ENCODE data around the gene TEX51.

The TEX51 gene

DNA sequence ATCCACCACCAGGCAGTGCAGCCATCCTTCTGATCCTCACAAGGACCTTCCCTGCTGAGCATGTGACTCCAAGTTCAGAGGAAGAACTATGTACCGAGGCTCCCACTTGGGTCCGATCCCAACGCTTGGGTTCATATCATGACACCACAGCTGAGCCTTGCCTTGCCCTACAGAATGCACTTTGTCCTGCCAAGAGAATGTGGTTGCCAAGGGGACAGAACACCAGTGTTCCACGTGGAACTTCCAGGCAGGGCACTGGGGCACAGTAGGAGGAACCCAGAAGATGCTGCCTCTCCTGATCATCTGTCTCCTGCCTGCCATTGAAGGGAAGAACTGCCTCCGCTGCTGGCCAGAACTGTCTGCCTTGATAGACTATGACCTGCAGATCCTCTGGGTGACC, at the start of gene TEX51:
Gene TEX51, plus strand, starts transcription at position 255 of the 400 bp plus-strand sequence. Its CDS starts 29 bp downstream, at position 284.
- in situ Hi-C loops (cut with MboI; ENCODE audit: low sequenced_read_pairs) = no loop called here

DNA sequence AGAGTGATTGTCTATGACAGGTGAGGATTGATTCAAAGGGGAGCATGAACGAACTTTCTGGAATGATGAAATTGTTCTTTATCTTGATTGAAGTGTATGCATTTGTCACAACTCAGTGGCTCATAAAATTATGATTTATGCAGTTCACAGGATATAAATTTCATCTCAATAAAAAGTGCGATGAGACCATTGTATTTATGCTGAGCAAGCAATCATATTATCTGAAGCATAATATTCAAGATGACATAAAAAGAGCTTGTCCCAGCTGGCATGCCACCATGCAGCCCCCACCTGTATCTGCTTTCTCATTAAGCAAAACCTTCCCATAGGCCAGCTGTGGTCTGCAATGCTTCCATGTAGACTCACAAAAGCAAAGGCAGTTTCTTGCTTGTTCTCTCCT, 49.6 kb upstream of the TEX51 start:
- in situ Hi-C loops (cut with MboI; ENCODE audit: low sequenced_read_pairs) = no loop called here

DNA sequence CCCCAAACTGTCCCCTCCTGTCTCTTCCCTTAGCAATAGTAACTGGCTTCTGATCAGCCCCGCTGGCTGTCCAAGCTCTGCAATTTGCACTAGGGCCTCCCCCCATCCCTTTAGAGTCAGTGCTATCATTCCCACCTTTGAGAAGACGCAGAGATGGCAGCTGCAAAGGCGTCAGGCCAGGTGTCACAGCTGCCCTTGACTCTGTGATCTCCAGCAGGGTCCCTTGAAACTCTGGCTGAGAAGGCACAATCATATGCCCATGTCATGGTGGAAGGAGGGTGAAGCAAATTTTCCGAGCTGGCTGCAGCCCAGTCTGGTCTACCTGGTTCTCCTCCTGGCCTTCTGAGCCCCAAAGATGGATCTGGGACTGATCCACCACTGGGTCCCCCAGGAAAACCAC, 49.2 kb upstream of the TEX51 start:
- in situ Hi-C loops (cut with MboI; ENCODE audit: low sequenced_read_pairs) = no loop called here

DNA sequence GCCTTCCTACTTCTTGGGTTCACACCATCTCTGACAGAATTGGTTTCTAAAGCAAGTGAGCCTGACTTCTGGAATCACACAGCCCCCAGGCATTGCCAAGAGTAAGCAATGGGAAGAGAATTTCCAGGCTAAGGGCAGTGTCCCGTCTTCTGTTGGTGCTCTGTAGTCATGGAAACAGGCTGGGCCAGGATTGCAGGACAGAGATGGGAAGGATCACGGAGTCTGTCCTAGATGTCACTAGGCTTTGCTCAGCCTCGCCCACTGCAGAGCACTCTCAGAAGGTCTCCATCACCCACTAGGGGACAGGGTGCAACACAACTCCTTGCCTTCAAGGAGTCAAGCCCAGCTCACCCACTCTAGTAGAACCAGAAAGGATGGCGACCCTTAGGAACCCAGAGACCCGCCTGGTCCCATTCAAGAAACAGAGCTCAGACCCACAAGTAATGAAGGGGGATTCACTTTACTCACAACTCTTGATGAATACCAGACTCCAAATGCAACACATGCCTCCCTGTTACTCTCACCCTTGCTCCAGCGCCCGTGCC, 48.6 kb upstream of the TEX51 start:
- in situ Hi-C loops (cut with MboI; ENCODE audit: low sequenced_read_pairs) = no loop called here

DNA sequence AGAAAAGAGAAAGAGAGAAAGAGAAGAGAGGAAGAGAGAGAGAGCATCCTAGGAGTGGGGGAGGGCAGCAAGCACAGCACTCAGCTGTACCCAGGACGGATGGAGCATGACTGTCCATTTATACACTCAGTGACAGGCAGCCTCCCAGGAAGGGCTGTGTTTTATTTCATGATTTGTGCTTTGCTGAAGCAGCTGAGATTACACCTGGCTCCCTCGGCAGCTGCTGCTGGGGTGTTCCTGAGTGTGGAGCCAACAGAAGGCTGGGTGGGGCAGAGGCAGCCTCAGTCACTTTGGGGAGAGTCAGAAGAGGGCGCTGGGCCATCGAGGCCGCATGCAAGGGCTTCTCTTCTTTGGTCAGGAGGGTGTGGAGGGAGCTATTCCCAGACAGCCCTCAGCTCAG, 47.8 kb upstream of the TEX51 start:
- in situ Hi-C loops (cut with MboI; ENCODE audit: low sequenced_read_pairs) = no loop called here

DNA sequence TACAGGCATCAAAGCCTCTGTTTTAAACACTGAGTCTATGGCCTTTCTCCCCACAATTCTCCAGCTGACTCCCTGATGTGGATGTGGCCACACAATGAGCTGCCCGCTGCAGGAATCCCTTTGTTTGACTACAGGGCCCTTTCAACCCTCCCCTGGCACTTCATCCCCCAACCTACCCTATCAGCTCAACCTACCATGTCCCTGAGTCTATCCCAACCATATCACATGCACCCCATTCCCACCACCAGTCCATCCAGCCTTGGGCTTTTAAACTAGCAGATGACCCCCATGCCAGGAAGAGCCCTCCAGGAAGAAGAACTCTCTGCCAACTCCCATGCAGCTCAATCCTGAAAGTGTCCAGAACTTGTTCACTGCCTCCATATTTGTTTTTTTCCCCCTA, 46.9 kb upstream of the TEX51 start:
- in situ Hi-C loops (cut with MboI; ENCODE audit: low sequenced_read_pairs) = no loop called here

DNA sequence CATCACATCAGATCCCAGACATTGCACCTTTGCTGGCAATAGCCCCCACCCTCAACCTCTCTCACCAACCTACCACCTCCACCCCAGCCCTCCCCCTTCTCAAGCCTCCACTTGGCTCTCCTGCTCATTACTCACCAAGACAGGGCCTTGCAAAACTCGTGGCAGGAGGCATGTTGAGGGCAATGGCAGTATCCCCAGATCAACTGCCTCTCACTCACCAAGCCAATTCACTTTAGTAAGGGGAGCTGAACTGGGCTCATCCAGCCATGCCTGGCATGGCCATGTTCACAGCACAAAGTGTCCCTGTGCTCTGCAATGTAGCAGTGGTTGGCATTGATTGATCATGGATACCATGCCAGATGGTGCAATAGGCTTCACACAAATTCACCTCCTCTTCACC, 46.3 kb upstream of the TEX51 start:
- in situ Hi-C loops (cut with MboI; ENCODE audit: low sequenced_read_pairs) = no loop called here

DNA sequence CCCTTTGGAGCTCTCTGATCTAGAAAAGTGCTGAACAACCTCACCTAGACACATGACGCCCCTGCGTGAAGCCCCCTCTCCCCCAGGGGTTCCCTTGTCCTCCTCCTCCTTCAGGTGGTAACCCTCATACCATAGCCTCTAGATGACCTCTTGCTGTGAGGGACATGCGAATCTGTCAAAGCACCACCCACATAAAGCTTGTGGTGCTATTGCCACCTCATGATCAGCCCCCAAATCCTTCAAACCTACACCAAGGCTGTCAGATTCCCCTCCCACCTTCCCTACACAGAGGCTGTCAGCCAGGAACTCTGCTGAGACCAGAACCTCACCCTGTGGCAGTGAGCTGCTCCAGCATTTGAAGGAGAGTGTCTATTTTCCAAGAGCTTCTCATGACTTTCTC, 43.1 kb upstream of the TEX51 start:
- in situ Hi-C loops (cut with MboI; ENCODE audit: low sequenced_read_pairs) = no loop called here

DNA sequence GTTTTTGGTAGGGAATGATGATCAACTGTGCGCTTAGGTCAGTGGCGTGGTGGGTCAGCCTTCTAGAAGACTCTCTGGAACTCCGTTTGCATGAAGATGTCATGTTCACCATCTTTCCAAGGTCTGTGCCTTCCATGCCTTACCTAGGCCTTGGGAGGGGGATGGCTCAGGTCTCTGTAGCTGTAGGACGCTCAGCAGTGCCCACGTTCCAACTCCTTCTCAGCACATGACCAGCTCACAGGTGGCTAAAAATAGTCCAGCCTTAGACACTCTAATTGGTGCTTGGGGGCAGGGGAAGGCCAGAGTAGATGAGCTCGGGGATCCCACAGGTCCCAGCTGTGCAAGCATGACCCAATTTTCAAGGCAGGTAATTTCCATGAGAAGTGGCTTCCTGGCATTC, 42.3 kb upstream of the TEX51 start:
- in situ Hi-C loops (cut with MboI; ENCODE audit: low sequenced_read_pairs) = no loop called here

DNA sequence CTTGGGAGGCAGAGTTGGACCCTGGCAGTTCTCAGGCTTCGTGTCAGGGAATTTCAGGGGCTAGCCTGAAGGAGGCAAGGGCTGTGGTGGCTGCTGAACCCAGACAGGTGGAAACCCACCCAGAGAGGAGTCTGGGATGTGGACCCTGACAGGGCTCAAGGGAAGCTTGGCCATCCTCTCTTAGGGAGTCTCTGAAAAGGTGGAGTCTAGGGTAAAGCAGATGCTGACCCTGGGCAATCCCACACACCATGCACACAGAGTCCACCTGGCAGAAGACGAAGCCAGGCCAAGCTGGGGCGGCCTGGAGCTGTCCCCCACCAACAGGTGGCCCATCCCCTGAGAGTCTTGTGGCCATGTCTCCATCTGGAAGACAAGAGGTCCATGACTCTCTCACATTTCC, 41.2 kb upstream of the TEX51 start:
- in situ Hi-C loops (cut with MboI; ENCODE audit: low sequenced_read_pairs) = no loop called here

DNA sequence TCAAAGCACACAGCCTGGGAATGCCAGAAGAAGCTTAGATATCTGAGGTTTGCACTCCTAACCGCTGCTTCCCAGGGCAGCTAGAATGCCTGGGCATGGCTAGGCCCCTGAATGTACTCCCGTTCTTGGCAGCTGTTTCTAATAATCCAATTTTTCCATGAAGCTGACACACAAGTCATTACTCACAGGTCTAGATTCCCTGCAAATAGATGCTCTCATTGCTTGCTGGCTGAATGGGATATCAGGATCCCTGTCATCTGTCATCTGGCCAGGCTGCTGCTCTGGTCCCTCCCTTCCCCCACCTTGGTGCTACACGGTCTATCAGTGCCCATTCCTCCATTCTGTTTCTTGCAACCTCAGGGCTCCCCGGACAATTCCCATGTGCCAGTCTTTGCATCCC, 40.7 kb upstream of the TEX51 start:
- in situ Hi-C loops (cut with MboI; ENCODE audit: low sequenced_read_pairs) = no loop called here

DNA sequence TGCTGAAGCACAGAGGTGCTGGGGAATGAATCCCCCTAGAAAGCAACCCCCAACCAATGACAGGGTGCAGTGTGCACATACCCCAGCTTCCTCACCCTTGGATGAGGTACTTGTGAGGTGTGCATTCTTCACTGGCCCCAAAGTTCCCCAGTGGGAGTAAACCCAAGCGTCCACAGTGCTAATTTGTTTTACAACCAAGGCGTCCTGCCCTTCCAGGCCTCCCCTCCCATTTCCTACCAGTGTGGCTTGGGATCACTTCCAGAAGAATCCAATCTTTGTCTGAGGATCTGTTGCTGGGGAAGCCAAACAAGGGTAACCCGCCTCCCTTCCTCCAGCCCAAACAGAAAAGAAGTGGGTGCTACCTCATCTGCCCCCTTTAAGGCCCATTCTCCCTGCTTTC, 40.3 kb upstream of the TEX51 start:
- in situ Hi-C loops (cut with MboI; ENCODE audit: low sequenced_read_pairs) = no loop called here

DNA sequence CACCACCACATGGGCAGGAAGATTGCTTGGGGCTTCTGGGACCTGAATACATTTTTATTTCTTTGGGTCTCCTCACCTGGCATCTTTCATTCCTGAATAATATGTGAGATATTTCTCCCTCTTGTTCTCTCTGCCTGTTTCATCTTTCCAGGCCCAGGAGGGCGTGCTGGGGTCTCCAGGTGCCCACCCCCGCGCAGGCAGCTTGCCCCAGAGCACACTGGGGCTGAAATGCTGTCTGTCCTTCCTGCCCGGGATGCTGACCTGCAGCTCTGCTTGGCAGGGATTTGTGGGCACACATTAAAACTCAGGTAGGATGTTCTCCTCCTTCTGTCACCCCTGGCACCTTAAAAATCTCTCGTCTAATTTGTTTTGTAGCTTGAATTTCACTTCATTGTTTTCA, 39.7 kb upstream of the TEX51 start:
- in situ Hi-C loops (cut with MboI; ENCODE audit: low sequenced_read_pairs) = no loop called here

DNA sequence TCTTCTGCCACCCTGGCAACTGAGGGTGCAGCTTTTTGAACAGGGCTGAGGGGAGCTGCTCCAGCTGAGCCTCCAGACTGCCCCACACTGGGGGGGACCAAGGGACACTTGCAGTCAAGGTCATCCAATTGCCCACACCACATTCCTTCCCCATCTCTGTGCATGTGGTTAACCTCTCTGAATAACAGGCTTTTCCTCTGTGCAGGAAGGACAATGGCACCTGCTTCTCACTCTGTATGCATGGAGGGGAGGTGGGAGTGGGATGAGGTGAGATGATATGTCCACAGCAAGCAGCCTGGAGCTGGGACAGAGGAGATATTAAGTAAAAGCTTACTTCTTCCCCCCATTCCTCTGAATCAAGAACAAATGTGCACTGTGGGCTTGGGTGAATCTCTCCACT, 39.1 kb upstream of the TEX51 start:
- in situ Hi-C loops (cut with MboI; ENCODE audit: low sequenced_read_pairs) = no loop called here

DNA sequence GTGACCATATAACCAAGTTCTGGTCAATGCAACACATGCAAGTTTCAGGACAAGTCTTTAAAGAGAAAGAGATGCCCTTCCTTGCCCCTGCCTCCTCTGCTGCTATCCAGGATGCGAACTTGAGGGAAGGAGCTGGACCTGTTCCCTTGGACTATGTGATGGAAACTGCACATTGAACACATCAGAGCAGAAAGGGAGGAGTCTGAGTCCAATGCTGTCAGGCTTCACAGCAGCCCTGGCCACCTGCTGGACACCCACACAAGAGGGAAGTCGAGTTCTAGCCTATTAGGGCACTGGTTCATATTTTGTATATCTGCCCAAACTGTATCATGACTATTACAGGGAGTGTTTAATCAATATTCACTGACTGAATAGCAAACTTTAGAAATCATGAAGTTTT, 38.3 kb upstream of the TEX51 start:
- in situ Hi-C loops (cut with MboI; ENCODE audit: low sequenced_read_pairs) = no loop called here

DNA sequence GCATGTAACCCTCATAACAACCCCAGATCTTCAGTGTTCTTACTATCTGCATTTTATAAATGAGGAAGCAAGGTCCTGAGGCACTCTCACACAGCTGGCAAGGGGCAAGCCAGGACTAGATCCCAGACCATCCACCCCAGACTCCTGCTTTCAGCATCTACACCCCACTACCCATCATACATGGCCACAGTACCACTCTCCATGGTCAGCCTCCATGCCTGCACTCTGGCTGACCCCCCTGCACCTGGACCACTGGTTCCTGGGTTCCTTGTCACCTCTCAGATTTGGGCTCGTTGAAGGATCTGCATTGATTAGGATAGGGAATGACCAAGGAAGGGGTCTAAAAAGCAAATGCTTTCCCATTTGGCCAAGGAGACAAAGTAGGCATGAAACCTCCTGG, 36.0 kb upstream of the TEX51 start:
- in situ Hi-C loops (cut with MboI; ENCODE audit: low sequenced_read_pairs) = no loop called here

DNA sequence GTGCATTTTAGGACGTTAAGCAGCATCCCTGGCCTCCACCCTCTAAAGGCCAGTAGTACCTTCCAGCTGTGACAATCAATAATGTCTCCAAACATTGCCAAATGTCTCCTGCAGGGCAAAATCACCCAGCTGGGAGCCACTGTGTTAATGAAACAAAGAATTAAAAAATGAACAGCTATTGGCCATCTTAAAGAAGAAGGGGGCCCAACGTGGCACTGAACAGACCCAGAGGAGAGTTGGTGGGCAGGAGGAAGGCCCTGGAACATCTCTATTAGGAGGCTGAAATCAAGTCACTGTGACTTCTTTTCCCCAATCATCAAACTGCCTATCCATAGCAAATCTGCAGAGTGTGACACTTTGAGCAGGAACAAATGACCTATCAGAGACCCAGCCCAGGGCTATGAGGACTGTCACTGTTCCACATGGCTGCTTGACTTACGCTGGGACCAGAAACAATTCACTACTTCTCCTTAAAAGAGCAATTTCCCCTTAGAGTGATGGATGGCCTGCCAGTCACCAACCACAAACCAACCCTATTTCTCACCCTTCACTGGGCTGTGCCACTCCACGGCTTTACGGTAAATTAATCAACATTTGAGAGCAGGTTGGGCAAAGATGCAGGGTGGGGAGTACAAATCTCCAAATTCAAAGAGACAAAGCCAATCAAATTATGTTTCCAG, 35.2 kb upstream of the TEX51 start:
- in situ Hi-C loops (cut with MboI; ENCODE audit: low sequenced_read_pairs) = no loop called here

DNA sequence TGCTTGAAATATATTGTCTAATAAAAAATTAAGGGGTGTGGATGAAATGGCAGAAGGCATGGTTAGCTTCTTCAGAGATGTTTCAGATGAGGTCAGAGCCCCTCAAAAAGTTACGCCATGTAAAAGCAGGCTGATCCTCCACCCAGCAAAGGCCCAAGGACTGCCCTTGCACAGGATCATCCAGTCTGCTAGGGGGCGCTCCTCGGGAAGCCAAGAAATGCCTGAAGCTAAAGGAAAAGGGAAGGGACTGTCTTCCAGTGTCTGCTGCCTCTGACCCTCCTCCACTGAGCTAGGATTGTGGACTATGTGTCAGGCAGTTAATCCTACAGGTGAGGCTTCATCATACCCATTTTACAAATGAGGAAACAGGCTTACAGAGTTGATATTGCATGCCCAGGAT, 33.8 kb upstream of the TEX51 start:
- in situ Hi-C loops (cut with MboI; ENCODE audit: low sequenced_read_pairs) = no loop called here

DNA sequence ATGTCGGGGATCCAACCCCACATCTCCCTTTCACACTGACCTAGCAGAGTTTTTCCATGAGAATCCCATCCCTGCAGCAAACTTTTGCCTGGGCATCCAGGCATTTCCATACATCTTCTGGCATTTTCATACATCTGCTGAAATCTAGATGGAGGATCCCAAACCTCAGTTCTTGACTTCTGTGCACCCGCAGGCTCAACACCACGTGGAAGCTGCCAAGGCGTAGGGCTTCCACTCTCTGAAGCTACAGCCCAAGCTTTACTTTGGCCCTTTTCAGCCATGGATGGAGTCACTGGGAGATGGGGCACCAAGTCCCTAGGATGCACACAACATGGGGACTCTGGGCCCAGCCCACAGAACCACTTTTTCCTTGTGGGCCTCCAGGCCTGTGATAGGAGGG, 32.2 kb upstream of the TEX51 start:
- in situ Hi-C loops (cut with MboI; ENCODE audit: low sequenced_read_pairs) = no loop called here

DNA sequence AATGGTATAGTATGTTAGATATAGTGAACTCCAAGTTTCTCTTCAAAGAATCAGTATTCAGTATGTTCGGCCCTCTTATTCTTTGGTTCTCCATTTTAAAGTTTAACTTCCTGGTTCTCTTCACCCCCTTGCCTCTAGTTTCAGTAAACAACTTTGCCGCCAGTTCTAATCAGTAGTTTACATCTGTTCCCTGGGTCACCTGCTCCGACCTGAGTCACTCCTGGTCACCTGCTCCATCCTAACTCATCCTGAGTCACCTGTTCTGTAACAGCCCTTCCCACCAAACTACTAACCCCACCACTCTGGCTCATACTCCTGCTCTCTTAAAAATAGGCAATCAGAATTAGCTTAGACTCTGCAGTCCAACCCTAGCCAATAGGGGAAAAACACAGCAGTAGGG, 23.7 kb upstream of the TEX51 start:
- in situ Hi-C loops (cut with MboI; ENCODE audit: low sequenced_read_pairs) = no loop called here

DNA sequence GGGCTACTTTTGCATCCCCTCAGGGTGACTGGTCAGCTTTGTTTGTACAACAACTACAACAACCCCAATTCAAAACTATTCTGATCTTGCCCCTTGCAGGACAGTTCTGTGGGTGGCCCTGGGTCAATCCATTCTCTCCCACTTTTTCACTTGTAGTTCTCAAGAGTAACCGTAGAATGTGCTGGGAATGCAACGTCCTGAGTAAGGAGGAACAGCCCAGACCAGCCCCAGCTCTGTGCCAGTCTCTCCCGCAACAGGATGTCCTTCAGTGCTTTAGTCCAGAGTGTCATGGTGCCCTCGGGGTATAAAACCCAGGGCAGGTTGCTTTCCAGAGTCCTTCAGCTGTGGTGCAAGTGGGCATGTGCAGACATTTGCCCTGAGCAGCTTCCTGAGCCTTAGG, 22.1 kb upstream of the TEX51 start:
- in situ Hi-C loops (cut with MboI; ENCODE audit: low sequenced_read_pairs) = no loop called here

DNA sequence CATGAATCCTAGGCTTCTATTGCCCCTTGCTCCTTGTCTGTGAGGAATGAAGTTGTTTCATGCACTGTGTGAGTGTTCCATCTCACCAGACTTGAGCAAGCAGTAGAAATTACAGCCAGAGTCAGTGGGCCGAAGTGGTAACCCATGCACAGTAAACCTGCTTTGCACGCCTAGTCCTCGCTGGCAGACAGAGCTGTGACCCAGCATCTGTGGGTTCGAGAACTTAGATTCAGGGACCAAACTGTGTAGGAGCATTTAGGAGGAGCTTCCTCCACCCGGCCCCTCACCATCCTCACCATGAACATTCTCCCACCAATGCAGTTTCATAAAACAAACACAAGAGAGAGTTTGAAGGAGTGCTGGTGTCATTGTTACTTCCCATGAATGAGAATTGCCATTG, 21.6 kb upstream of the TEX51 start:
- in situ Hi-C loops (cut with MboI; ENCODE audit: low sequenced_read_pairs) = no loop called here

DNA sequence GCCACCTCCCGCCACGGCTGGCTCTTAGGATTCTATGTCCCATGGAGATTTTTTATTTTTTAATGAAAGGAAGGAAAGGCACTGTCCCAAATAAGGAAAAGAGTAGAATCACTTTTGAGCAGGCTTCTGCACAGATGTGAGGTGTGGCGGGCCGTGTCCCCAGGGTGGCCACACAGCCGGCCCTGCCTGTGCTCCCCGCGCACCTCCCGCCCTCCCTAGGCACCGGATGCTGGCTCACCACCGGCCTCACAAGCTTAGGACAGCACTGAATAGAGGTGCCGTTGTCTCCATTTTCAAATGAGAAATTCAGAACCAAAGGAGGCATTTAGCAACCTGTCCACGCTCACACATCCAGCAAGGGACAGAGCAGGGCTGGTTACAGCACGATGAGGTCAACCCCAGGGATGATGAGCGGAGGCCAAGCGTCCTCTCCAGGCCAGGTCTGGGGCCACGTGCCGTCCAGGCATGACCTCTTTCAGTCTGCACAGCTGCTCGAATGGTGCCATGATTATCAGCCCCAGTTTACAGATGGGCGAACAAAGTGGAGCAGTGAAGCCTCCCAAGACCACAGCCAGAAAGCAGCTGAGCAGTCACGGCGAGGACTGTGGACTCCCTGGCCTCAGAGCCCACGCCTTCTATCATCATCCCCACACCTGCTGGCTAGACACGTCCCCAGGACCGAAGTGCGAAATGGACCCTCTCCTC, 20.7 kb upstream of the TEX51 start:
- in situ Hi-C loops (cut with MboI; ENCODE audit: low sequenced_read_pairs) = no loop called here
